Measurements from ENCODE around the gene CD44.

Gene CD44

DNA sequence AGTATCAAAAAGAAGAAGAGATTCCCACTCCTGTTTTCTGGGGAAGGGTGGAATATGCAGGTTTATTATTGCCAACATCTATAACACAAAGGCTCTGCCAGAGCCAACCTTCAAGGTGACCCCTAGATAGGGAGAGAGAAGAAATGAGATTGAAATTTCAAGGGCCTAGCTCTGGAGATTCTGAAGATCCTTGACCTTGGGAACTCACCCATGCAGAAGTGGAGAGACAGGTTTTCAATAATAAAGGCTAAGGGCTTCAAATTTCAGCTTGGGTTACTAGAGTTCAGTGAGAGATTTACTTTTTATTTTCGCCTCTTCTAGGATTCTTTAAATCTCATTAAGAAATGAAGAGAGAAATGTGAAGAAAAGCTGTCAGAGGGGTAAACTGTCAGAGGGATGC is 98.4 kb downstream of the CD44 start:
- no peak overlapping the region for H3K4me3 ChIP-seq (ENCODE audit: low read depth in 1 of 2, low read length in 2 of 2)
- no peaks in the 10 kb centered on the region for H4K20me1 ChIP-seq (ENCODE audit: insufficient read depth, low read length)
- H2AFZ ChIP-seq (ENCODE audit: low read depth, low read length): no peak overlapping the region
- H3K27me3 ChIP-seq (ENCODE audit: insufficient read depth, low read length, poor library complexity): no peaks in the 10 kb centered on the region
- H3K36me3 ChIP-seq (ENCODE audit: insufficient read depth, low read length): no peaks in the 10 kb centered on the region
- peaks cover 30% of the 10 kb centered on the region for H3K4me1 ChIP-seq (ENCODE audit: insufficient read depth, low read length)
- ATAC-seq (ENCODE audit: insufficient read depth, low read depth): no peak
- no peaks in the 10 kb centered on the region for H3K9me3 ChIP-seq (ENCODE audit: insufficient read depth, low read length, severe bottlenecking)
- TF ChIP-seq EZH2 (IDR thresholded peaks at IDR 0.05; ENCODE audit: borderline replicate concordance, low read depth, low read length, severe bottlenecking) (no peak), CTCF (IDR thresholded peaks at IDR 0.05; ENCODE audit: borderline replicate concordance, extremely low read depth, low read length, poor library complexity, severe bottlenecking) (no peak)
- H3K9ac ChIP-seq (ENCODE audit: low read depth, low read length): no peak overlapping the region
- H3K27ac ChIP-seq (ENCODE audit: low read length): no peak overlapping the region
- no peak overlapping the region for H3K4me2 ChIP-seq (ENCODE audit: insufficient read depth, low read length)
- H3K79me2 ChIP-seq (ENCODE audit: insufficient read depth, low read length): no peaks in the 10 kb centered on the region
- no peak for DNase-seq

GRCh38 chr11:35237860-35238715 is 99.1 kb downstream of the CD44 start:
- peaks cover 30% of the 10 kb centered on the region for H3K4me1 ChIP-seq (ENCODE audit: insufficient read depth, low read length)
- no peaks in the 10 kb centered on the region for H3K9me3 ChIP-seq (ENCODE audit: insufficient read depth, low read length, severe bottlenecking)
- H2AFZ ChIP-seq (ENCODE audit: low read depth, low read length): 0 out of 2 replicates have a peak overlapping the region, but pooled peaks have one; percentile 10
- no peak overlapping the region for H3K4me2 ChIP-seq (ENCODE audit: insufficient read depth, low read length)
- no peaks in the 10 kb centered on the region for H3K79me2 ChIP-seq (ENCODE audit: insufficient read depth, low read length)
- no peak overlapping the region for H3K27ac ChIP-seq (ENCODE audit: low read length)
- peak; percentile 48; the same call in 1 of the 3 replicates for ATAC-seq (ENCODE audit: insufficient read depth, low read depth)
- TF ChIP-seq CTCF (IDR thresholded peaks at IDR 0.05; ENCODE audit: borderline replicate concordance, extremely low read depth, low read length, poor library complexity, severe bottlenecking) (peak; percentile 84), EZH2 (IDR thresholded peaks at IDR 0.05; ENCODE audit: borderline replicate concordance, low read depth, low read length, severe bottlenecking) (no peak)
- no peaks in the 10 kb centered on the region for H4K20me1 ChIP-seq (ENCODE audit: insufficient read depth, low read length)
- no peak overlapping the region for H3K9ac ChIP-seq (ENCODE audit: low read depth, low read length)
- no peaks in the 10 kb centered on the region for H3K36me3 ChIP-seq (ENCODE audit: insufficient read depth, low read length)
- H3K4me3 ChIP-seq (ENCODE audit: low read depth in 1 of 2, low read length in 2 of 2): no peak overlapping the region
- no peaks in the 10 kb centered on the region for H3K27me3 ChIP-seq (ENCODE audit: insufficient read depth, low read length, poor library complexity)
- DNase-seq: peak; percentile 59

GRCh38 chr11:35238882-35239281 is 99.9 kb downstream of the CD44 start:
- Histone ChIP-seq H2AFZ (ENCODE audit: low read depth, low read length) (no peak overlapping the region), H3K9ac (ENCODE audit: low read depth, low read length) (no peak overlapping the region), H3K36me3 (ENCODE audit: insufficient read depth, low read length) (no peaks in the 10 kb centered on the region), H3K79me2 (ENCODE audit: insufficient read depth, low read length) (no peaks in the 10 kb centered on the region), H3K4me3 (ENCODE audit: low read depth in 1 of 2, low read length in 2 of 2) (no peak overlapping the region), H3K4me2 (ENCODE audit: insufficient read depth, low read length) (no peak overlapping the region), H4K20me1 (ENCODE audit: insufficient read depth, low read length) (no peaks in the 10 kb centered on the region), H3K27ac (ENCODE audit: low read length) (no peak overlapping the region), H3K9me3 (ENCODE audit: insufficient read depth, low read length, severe bottlenecking) (no peaks in the 10 kb centered on the region), H3K27me3 (ENCODE audit: insufficient read depth, low read length, poor library complexity) (no peaks in the 10 kb centered on the region), H3K4me1 (ENCODE audit: insufficient read depth, low read length) (peaks cover 30% of the 10 kb centered on the region)
- no peak for DNase-seq
- TF ChIP-seq EZH2 (IDR thresholded peaks at IDR 0.05; ENCODE audit: borderline replicate concordance, low read depth, low read length, severe bottlenecking): no peak
- no peak for TF ChIP-seq CTCF (IDR thresholded peaks at IDR 0.05; ENCODE audit: borderline replicate concordance, extremely low read depth, low read length, poor library complexity, severe bottlenecking)
- no peak for ATAC-seq (ENCODE audit: insufficient read depth, low read depth)

All from DND-41 (cell line).